HCT116 (cell line): ENCODE data around the gene KPNB1. TPM values are rescaled to one million over a fixed set of nuclear protein-coding genes. Genes with fewer than 3 reads are reported as not detected.

Experiments
- ATAC-seq: fragments of 200-7000 bp; cut with Tn5 transposase; 2 replicates; pipeline ENCODE4 v1.9.1; 2020; ENCODE audit warnings: mild to moderate bottlenecking, moderate library complexity
- BruUV-seq: library from RNA; stranded (reverse); fragments of 400-500 nt; replicated peaks from 2 replicates; lab custom pipeline; 2021; lab: Mats Ljungman, UMichigan
- CTCF ChIA-PET: fragments of 300-600 bp; sonication (Branson Sonifier 250); formaldehyde crosslinking; loops from one replicate; lab custom pipeline; 2021; ENCODE audit warnings: antibody characterized with exemption; lab: Charles Lee
- POLR2A ChIA-PET: fragments of 300-600, 350-600 bp; sonication (Branson Sonifier 250); formaldehyde crosslinking; loops from one replicate; lab custom pipeline; 2021; ENCODE audit warnings: antibody characterized with exemption; lab: Charles Lee
- RAD21 ChIA-PET, 2 experiments: fragments of 300-600 bp; sonication (Branson Sonifier 250); formaldehyde crosslinking; loops; one replicate each; lab custom pipeline; 2023; ENCODE audit warnings: low total read pairs in 2 of 2; ENCODE audit not compliant: uncharacterized antibody in 2 of 2, unreplicated experiment in 2 of 2, low non-redundant PET in 1 of 2; lab: Charles Lee
- DNase-seq: peaks from one replicate; pipeline ENCODE4 v3.0.0-alpha.2; 2010; ENCODE audit warnings: low read depth, low spot score
- H2AFZ ChIP-seq: fragments of 200-600 bp; shearing (Covaris generic), sonication (generic); 2 replicates; pipeline ENCODE4 v1.6.1; 2017; ENCODE audit warnings: low read depth, mixed run types, mixed read lengths, antibody characterized with exemption, low read length; ENCODE audit not compliant: poor library complexity, severe bottlenecking
- H3K27ac ChIP-seq: 2 replicates; pipeline ENCODE4 v1.5.1; 2012; ENCODE audit warnings: low read depth, low read length
- H3K27me3 ChIP-seq: fragments of 200-600 bp; sonication (generic); 2 replicates; pipeline ENCODE4 v1.6.1; 2016; ENCODE audit warnings: mixed run types, low read length, mixed read lengths; ENCODE audit not compliant: insufficient read depth
- H3K36me3 ChIP-seq, 2 experiments: fragments of 200-500 bp in 1 of 2; fragments of 200-600 bp in 1 of 2; sonication (Bioruptor generic) in 1 of 2; sonication (generic) in 1 of 2; 2 replicates each; pipeline versions ENCODE4 v1.5.1 to v1.6.1; 2014 to 2016; ENCODE audit warnings: low read length in 2 of 2, inconsistent platforms in 1 of 2, mixed read lengths in 1 of 2, mixed run types in 1 of 2; ENCODE audit not compliant: insufficient read depth in 2 of 2, control insufficient read depth in 1 of 2
- H3K4me1 ChIP-seq, 2 experiments: fragments of 200-600 bp in 1 of 2; sonication (generic) in 1 of 2; 2 replicates each; pipeline versions ENCODE4 v1.5.1 to v1.6.1; 2012 to 2017; ENCODE audit warnings: low read length in 2 of 2, inconsistent platforms in 1 of 2, mild to moderate bottlenecking in 1 of 2, mixed read lengths in 1 of 2, mixed run types in 1 of 2, moderate library complexity in 1 of 2; ENCODE audit not compliant: insufficient read depth in 2 of 2, control insufficient read depth in 1 of 2
- H3K4me2 ChIP-seq: fragments of 200-600 bp; sonication (generic); 2 replicates; pipeline ENCODE4 v1.6.1; 2017; ENCODE audit warnings: mixed run types, low read length, mixed read lengths
- H3K4me3 ChIP-seq, 2 experiments: fragments of 200-600 bp in 1 of 2; sonication (generic) in 1 of 2; replicated peaks in 1 of 2; 2 replicates each; pipeline ENCODE4 v1.5.1; 2011 to 2016; ENCODE audit warnings: low read length in 2 of 2, control low read depth in 1 of 2, low read depth in 1 of 2, mild to moderate bottlenecking in 1 of 2, mixed read lengths in 1 of 2, mixed run types in 1 of 2
- H3K79me2 ChIP-seq: fragments of 200-600 bp; sonication (generic); 2 replicates; pipeline ENCODE4 v1.6.1; 2017; ENCODE audit warnings: mild to moderate bottlenecking, mixed run types, low read length, moderate library complexity, mixed read lengths; ENCODE audit not compliant: insufficient read depth
- H3K9ac ChIP-seq: fragments of 200-600 bp; sonication (generic); 2 replicates; pipeline ENCODE4 v1.6.1; 2016; ENCODE audit warnings: low read length, mixed read lengths
- H3K9me2 ChIP-seq: fragments of 200-600 bp; sonication (generic), shearing (Covaris generic); 2 replicates; pipeline ENCODE4 v1.6.1; 2017; ENCODE audit warnings: mixed run types, mild to moderate bottlenecking, moderate library complexity; ENCODE audit not compliant: insufficient read depth
- H3K9me3 ChIP-seq, 2 experiments: fragments of 200-500 bp in 1 of 2; fragments of 200-600 bp in 1 of 2; sonication (Bioruptor generic) in 1 of 2; sonication (generic) in 1 of 2; 2 replicates each; pipeline ENCODE4 v1.6.1; 2014 to 2017; ENCODE audit warnings: low read length in 2 of 2, mixed read lengths in 2 of 2, inconsistent platforms in 1 of 2, low read depth in 1 of 2, mild to moderate bottlenecking in 1 of 2, mixed run types in 1 of 2, moderate library complexity in 1 of 2; ENCODE audit not compliant: control insufficient read depth in 1 of 2, insufficient read depth in 1 of 2
- H4K20me1 ChIP-seq: fragments of 200-600 bp; sonication (generic), shearing (Covaris generic); 2 replicates; pipeline ENCODE4 v1.6.1; 2017; ENCODE audit warnings: mixed run types, mild to moderate bottlenecking, moderate library complexity; ENCODE audit not compliant: insufficient read depth
- CBX3 ChIP-seq: IDR thresholded peaks from 2 replicates; pipeline ENCODE4 v1.6.1; 2012; ENCODE audit warnings: low read depth
- CEBPB ChIP-seq: IDR thresholded peaks from 2 replicates; pipeline ENCODE4 v1.6.1; 2012; ENCODE audit warnings: low read depth
- EZH2phosphoT487 ChIP-seq: fragments of 200-600 bp; IDR thresholded peaks from 2 replicates; pipeline ENCODE4 v1.6.1; 2018; ENCODE audit warnings: antibody characterized with exemption, borderline replicate concordance
- FOSL1 ChIP-seq: IDR thresholded peaks from 2 replicates; pipeline ENCODE4 v1.6.1; 2012; ENCODE audit warnings: low read depth
- JUND ChIP-seq: IDR thresholded peaks from 2 replicates; pipeline ENCODE4 v1.6.1; 2012
- POLR2AphosphoS5 ChIP-seq: IDR thresholded peaks from 2 replicates; pipeline ENCODE4 v1.6.1; 2011; ENCODE audit warnings: mild to moderate bottlenecking, low read depth, low read length, moderate library complexity
- RAD21 ChIP-seq: IDR thresholded peaks from 2 replicates; pipeline ENCODE4 v1.6.1; 2012; ENCODE audit warnings: low read depth, mild to moderate bottlenecking
- SIN3A ChIP-seq: IDR thresholded peaks from 2 replicates; pipeline ENCODE4 v1.6.1; 2012; ENCODE audit warnings: low read depth
- SP1 ChIP-seq: IDR thresholded peaks from 2 replicates; pipeline ENCODE4 v1.6.1; 2012; ENCODE audit warnings: low read depth
- SRF ChIP-seq: IDR thresholded peaks from 2 replicates; pipeline ENCODE4 v1.6.1; 2012; ENCODE audit warnings: low read depth
- ZFX ChIP-seq: fragments of 450-650 bp; IDR thresholded peaks from 2 replicates; pipeline ENCODE4 v1.6.1; 2017
- intact Hi-C: fragments of 100-400 bp; cut with micrococcal nuclease; formaldehyde crosslinking; loops from 2 replicates; pipeline ENCODE4 v1.10.0; 2022
- total RNA-seq: library from RNA; stranded (reverse); gene quantifications from one replicate; pipeline ENCODE4 v1.2.1, GENCODE V29; 2021; ENCODE audit not compliant: unreplicated experiment
- TF ChIP-seq, protein P1 (sequence below): IDR thresholded peaks from 2 replicates; pipeline ENCODE4 v1.6.1; 2012; ENCODE audit warnings: low read depth
- TF ChIP-seq, protein P2 (sequence below): IDR thresholded peaks from 2 replicates; pipeline ENCODE4 v1.6.1; 2011; ENCODE audit warnings: mild to moderate bottlenecking, low read length, moderate library complexity; ENCODE audit not compliant: insufficient replicate concordance; ENCODE audit errors: extremely low read depth
- TF ChIP-seq, protein P3 (sequence below), 3 experiments: fragments of 200-600 bp in 1 of 3; sonication (generic) in 1 of 3; IDR thresholded peaks in 2 of 3; conservative IDR thresholded peaks in 1 of 3; 2 replicates each; pipeline ENCODE4 v1.5.1; 2012 to 2017; ENCODE audit warnings: low read depth in 2 of 3, low read length in 2 of 3, antibody characterized with exemption in 1 of 3, borderline replicate concordance in 1 of 3, control low read depth in 1 of 3, mild to moderate bottlenecking in 1 of 3, mixed read lengths in 1 of 3, mixed run types in 1 of 3, moderate library complexity in 1 of 3; ENCODE audit not compliant: insufficient read depth in 1 of 3
- TF ChIP-seq, protein P4 (sequence below): IDR thresholded peaks from 2 replicates; pipeline ENCODE4 v1.6.1; 2012

The KPNB1 gene
- total RNA-seq, 1 experiment from 2014 or later: 526 TPM

DNA sequence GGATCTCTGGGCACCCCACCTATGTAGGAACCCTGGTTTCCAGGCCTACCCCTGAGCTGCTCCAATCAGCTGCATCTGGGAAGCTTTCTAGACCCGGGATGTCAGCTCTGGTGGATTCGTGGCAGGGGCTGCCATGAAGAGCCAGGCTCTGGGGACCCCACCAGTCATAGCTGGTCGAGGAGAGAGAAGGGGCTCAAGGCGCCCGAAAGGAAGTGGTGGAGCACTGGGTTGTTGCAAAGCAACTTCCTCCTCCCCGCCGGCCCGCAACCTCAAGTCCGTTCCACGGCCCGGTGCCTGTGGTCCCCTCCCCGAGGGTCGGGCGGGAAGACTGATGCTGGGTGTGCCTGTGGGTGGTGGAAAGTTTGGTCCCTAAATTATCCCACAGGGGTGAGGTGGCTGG lies 54.4 kb downstream of the KPNB1 start:
- Histone ChIP-seq H2AFZ (no peak overlapping the region), H3K79me2 (no peaks in the 10 kb centered on the region), H3K9ac (no peak overlapping the region), H3K9me3 (no peaks in the 10 kb centered on the region), H3K4me3 (no peak overlapping the region), H3K9me2 (no peaks in the 10 kb centered on the region), H3K27ac (no peak overlapping the region), H3K27me3 (no peaks in the 10 kb centered on the region), H4K20me1 (no peaks in the 10 kb centered on the region), H3K4me2 (no peak overlapping the region), H3K36me3 (no peaks in the 10 kb centered on the region)
- RAD21 ChIA-PET: no interaction called here
- DNase-seq: no peak
- POLR2A ChIA-PET: no interaction called here
- no peak for ATAC-seq
- CTCF ChIA-PET: no interaction called here
- BruUV-seq: no TSS peak
- intact Hi-C loops: no loop called here
- TF ChIP-seq CBX3: no peak
- no peak for TF ChIP-seq ZFX
- no peak for TF ChIP-seq RAD21
- no peak for TF ChIP-seq SIN3A
- TF ChIP-seq EZH2phosphoT487: no peak
- TF ChIP-seq, protein P1, sequence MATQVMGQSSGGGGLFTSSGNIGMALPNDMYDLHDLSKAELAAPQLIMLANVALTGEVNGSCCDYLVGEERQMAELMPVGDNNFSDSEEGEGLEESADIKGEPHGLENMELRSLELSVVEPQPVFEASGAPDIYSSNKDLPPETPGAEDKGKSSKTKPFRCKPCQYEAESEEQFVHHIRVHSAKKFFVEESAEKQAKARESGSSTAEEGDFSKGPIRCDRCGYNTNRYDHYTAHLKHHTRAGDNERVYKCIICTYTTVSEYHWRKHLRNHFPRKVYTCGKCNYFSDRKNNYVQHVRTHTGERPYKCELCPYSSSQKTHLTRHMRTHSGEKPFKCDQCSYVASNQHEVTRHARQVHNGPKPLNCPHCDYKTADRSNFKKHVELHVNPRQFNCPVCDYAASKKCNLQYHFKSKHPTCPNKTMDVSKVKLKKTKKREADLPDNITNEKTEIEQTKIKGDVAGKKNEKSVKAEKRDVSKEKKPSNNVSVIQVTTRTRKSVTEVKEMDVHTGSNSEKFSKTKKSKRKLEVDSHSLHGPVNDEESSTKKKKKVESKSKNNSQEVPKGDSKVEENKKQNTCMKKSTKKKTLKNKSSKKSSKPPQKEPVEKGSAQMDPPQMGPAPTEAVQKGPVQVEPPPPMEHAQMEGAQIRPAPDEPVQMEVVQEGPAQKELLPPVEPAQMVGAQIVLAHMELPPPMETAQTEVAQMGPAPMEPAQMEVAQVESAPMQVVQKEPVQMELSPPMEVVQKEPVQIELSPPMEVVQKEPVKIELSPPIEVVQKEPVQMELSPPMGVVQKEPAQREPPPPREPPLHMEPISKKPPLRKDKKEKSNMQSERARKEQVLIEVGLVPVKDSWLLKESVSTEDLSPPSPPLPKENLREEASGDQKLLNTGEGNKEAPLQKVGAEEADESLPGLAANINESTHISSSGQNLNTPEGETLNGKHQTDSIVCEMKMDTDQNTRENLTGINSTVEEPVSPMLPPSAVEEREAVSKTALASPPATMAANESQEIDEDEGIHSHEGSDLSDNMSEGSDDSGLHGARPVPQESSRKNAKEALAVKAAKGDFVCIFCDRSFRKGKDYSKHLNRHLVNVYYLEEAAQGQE: no peak
- no peak for TF ChIP-seq JUND
- no peak for TF ChIP-seq CEBPB
- no peak for TF ChIP-seq SP1
- TF ChIP-seq, protein P2, sequence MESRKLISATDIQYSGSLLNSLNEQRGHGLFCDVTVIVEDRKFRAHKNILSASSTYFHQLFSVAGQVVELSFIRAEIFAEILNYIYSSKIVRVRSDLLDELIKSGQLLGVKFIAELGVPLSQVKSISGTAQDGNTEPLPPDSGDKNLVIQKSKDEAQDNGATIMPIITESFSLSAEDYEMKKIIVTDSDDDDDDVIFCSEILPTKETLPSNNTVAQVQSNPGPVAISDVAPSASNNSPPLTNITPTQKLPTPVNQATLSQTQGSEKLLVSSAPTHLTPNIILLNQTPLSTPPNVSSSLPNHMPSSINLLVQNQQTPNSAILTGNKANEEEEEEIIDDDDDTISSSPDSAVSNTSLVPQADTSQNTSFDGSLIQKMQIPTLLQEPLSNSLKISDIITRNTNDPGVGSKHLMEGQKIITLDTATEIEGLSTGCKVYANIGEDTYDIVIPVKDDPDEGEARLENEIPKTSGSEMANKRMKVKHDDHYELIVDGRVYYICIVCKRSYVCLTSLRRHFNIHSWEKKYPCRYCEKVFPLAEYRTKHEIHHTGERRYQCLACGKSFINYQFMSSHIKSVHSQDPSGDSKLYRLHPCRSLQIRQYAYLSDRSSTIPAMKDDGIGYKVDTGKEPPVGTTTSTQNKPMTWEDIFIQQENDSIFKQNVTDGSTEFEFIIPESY: no peak
- no peak for TF ChIP-seq SRF
- TF ChIP-seq, protein P3, sequence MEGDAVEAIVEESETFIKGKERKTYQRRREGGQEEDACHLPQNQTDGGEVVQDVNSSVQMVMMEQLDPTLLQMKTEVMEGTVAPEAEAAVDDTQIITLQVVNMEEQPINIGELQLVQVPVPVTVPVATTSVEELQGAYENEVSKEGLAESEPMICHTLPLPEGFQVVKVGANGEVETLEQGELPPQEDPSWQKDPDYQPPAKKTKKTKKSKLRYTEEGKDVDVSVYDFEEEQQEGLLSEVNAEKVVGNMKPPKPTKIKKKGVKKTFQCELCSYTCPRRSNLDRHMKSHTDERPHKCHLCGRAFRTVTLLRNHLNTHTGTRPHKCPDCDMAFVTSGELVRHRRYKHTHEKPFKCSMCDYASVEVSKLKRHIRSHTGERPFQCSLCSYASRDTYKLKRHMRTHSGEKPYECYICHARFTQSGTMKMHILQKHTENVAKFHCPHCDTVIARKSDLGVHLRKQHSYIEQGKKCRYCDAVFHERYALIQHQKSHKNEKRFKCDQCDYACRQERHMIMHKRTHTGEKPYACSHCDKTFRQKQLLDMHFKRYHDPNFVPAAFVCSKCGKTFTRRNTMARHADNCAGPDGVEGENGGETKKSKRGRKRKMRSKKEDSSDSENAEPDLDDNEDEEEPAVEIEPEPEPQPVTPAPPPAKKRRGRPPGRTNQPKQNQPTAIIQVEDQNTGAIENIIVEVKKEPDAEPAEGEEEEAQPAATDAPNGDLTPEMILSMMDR (IDR thresholded peaks at IDR 0.05 in 2 of 3, conservative IDR thresholded peaks at IDR 0.05 in 1 of 3; ENCODE audit: borderline replicate concordance in 1 of 3, insufficient read depth in 1 of 3, low read depth in 2 of 3, low read length in 2 of 3): no peak
- TF ChIP-seq, protein P4, sequence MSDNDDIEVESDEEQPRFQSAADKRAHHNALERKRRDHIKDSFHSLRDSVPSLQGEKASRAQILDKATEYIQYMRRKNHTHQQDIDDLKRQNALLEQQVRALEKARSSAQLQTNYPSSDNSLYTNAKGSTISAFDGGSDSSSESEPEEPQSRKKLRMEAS: no peak
- TF ChIP-seq POLR2AphosphoS5: no peak
- TF ChIP-seq FOSL1: no peak
- TF ChIP-seq, all 23 proteins: peak for 0
- H3K4me1 ChIP-seq: peaks cover 0 to 9% of the 10 kb centered on the region in 2 experiments; a peak in 2 of 4 replicates
